Subcutaneous adipose tissue (tissue), 4 donors: ENCODE measurements around the gene ADAM10. TPM values are rescaled to one million over a fixed set of nuclear protein-coding genes. Genes with fewer than 3 reads are reported as not detected.

Experiments used
- CTCF ChIP-seq: fragments of 450-650 bp; IDR thresholded peaks from one replicate; pipeline ENCODE4 v1.5.1; 2016; ENCODE audit warnings: low read depth, mild to moderate bottlenecking, control low read depth, antibody characterized with exemption, moderate library complexity
- total RNA-seq, 4 donors: library from RNA; depleted of rRNA; stranded (reverse); fragments of >200 nt; gene quantifications; one replicate each; pipeline ENCODE4 v1.1.0, GENCODE V29; 2016

The ADAM10 gene
- total RNA-seq, 4 donors from 2014 or later: 55.4 to 105 (median 57.6) TPM

DNA sequence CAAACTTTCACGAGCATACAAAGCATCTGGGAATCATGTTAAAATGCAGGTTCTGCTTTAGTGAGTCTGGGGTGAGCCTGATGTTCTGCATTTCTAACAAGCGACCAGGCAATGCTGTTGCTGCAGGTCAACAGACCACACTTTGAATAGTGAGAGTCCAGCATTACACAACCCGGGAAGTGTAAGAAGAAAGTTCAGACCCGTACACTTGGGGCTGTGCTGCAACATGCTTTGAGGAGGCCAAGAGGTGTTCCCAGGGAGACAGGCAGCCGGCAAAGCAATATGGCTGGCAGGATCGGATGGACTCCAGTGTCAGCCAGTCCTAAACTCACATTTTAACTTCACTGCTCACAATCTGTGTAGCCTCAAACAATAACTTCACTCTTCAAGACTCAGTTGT lies 183.5 kb downstream of the ADAM10 start:
- TF ChIP-seq CTCF: no peak

GRCh38 chr15:58565619-58566018 lies 183.9 kb downstream of the ADAM10 start:
- no peak for TF ChIP-seq CTCF

GRCh38 chr15:58564981-58565380 lies 184.5 kb downstream of the ADAM10 start:
- no peak for TF ChIP-seq CTCF

GRCh38 chr15:58562135-58562534 lies 187.4 kb downstream of the ADAM10 start:
- no peak for TF ChIP-seq CTCF

- TF ChIP-seq CTCF: no peak
Observed at GRCh38 chr15:58561321-58561720, 188.2 kb downstream of the ADAM10 start.

GRCh38 chr15:58559904-58560588 lies 189.5 kb downstream of the ADAM10 start:
- no peak for TF ChIP-seq CTCF

- TF ChIP-seq CTCF: no peak
Observed at GRCh38 chr15:58558777-58559176, 190.7 kb downstream of the ADAM10 start.
